ENCODE measurements around the gene CCDC33.

The CCDC33 gene

GRCh38 chr15:74291101-74292071 lies 55.3 kb downstream of the CCDC33 start:
- H3K36me3 ChIP-seq (ENCODE audit: control insufficient read depth, insufficient read depth, low read length), result no peaks in the 10 kb centered on the region
- H3K4me3 ChIP-seq (ENCODE audit: low read length), result no peak overlapping the region
- H3K9ac ChIP-seq (ENCODE audit: low read length), result no peak overlapping the region
- H3K4me1 ChIP-seq (ENCODE audit: control insufficient read depth, insufficient read depth, low read length), result no peaks in the 10 kb centered on the region
- H3K27me3 ChIP-seq (ENCODE audit: control insufficient read depth, insufficient read depth, low read length), result no peaks in the 10 kb centered on the region
- no peak overlapping the region for H3K27ac ChIP-seq (ENCODE audit: low read depth, low read length)

GRCh38 chr15:74293021-74293810 lies 57.1 kb downstream of the CCDC33 start:
- Histone ChIP-seq H3K9ac (ENCODE audit: low read length) (no peak overlapping the region), H3K27me3 (ENCODE audit: control insufficient read depth, insufficient read depth, low read length) (no peaks in the 10 kb centered on the region), H3K4me3 (ENCODE audit: low read length) (no peak overlapping the region), H3K36me3 (ENCODE audit: control insufficient read depth, insufficient read depth, low read length) (no peaks in the 10 kb centered on the region), H3K27ac (ENCODE audit: low read depth, low read length) (no peak overlapping the region), H3K4me1 (ENCODE audit: control insufficient read depth, insufficient read depth, low read length) (no peaks in the 10 kb centered on the region)

GRCh38 chr15:74294010-74294409 lies 57.9 kb downstream of the CCDC33 start:
- Histone ChIP-seq H3K27me3 (ENCODE audit: control insufficient read depth, insufficient read depth, low read length) (no peaks in the 10 kb centered on the region), H3K36me3 (ENCODE audit: control insufficient read depth, insufficient read depth, low read length) (no peaks in the 10 kb centered on the region), H3K9ac (ENCODE audit: low read length) (no peak overlapping the region), H3K4me3 (ENCODE audit: low read length) (no peak overlapping the region), H3K27ac (ENCODE audit: low read depth, low read length) (no peak overlapping the region), H3K4me1 (ENCODE audit: control insufficient read depth, insufficient read depth, low read length) (no peaks in the 10 kb centered on the region)

- Histone ChIP-seq H3K4me1 (ENCODE audit: control insufficient read depth, insufficient read depth, low read length) (no peaks in the 10 kb centered on the region), H3K36me3 (ENCODE audit: control insufficient read depth, insufficient read depth, low read length) (no peaks in the 10 kb centered on the region), H3K27ac (ENCODE audit: low read depth, low read length) (no peak overlapping the region), H3K9ac (ENCODE audit: low read length) (no peak overlapping the region), H3K27me3 (ENCODE audit: control insufficient read depth, insufficient read depth, low read length) (no peaks in the 10 kb centered on the region), H3K4me3 (ENCODE audit: low read length) (no peak overlapping the region)
These were observed 59.7 kb downstream of the CCDC33 start for GRCh38 chr15:74295800-74296199.

GRCh38 chr15:74297887-74298286 lies 61.8 kb downstream of the CCDC33 start:
- Histone ChIP-seq H3K36me3 (ENCODE audit: control insufficient read depth, insufficient read depth, low read length) (no peaks in the 10 kb centered on the region), H3K4me1 (ENCODE audit: control insufficient read depth, insufficient read depth, low read length) (no peaks in the 10 kb centered on the region), H3K4me3 (ENCODE audit: low read length) (no peak overlapping the region), H3K27ac (ENCODE audit: low read depth, low read length) (no peak overlapping the region), H3K27me3 (ENCODE audit: control insufficient read depth, insufficient read depth, low read length) (no peaks in the 10 kb centered on the region), H3K9ac (ENCODE audit: low read length) (no peak overlapping the region)

- Histone ChIP-seq H3K36me3 (ENCODE audit: control insufficient read depth, insufficient read depth, low read length) (no peaks in the 10 kb centered on the region), H3K9ac (ENCODE audit: low read length) (no peak overlapping the region), H3K27ac (ENCODE audit: low read depth, low read length) (no peak overlapping the region), H3K4me3 (ENCODE audit: low read length) (no peak overlapping the region), H3K4me1 (ENCODE audit: control insufficient read depth, insufficient read depth, low read length) (no peaks in the 10 kb centered on the region), H3K27me3 (ENCODE audit: control insufficient read depth, insufficient read depth, low read length) (no peaks in the 10 kb centered on the region)
These were observed 64.1 kb downstream of the CCDC33 start for GRCh38 chr15:74300057-74300795.

GRCh38 chr15:74301583-74302361 lies 65.6 kb downstream of the CCDC33 start:
- H3K27me3 ChIP-seq (ENCODE audit: control insufficient read depth, insufficient read depth, low read length), result peaks cover 3% of the 10 kb centered on the region
- no peak overlapping the region for H3K4me3 ChIP-seq (ENCODE audit: low read length)
- no peak overlapping the region for H3K27ac ChIP-seq (ENCODE audit: low read depth, low read length)
- H3K36me3 ChIP-seq (ENCODE audit: control insufficient read depth, insufficient read depth, low read length), result no peaks in the 10 kb centered on the region
- no peak overlapping the region for H3K9ac ChIP-seq (ENCODE audit: low read length)
- H3K4me1 ChIP-seq (ENCODE audit: control insufficient read depth, insufficient read depth, low read length), result no peaks in the 10 kb centered on the region

- Histone ChIP-seq H3K27me3 (ENCODE audit: control insufficient read depth, insufficient read depth, low read length) (peaks cover 7% of the 10 kb centered on the region), H3K9ac (ENCODE audit: low read length) (no peak overlapping the region), H3K27ac (ENCODE audit: low read depth, low read length) (no peak overlapping the region), H3K4me1 (ENCODE audit: control insufficient read depth, insufficient read depth, low read length) (no peaks in the 10 kb centered on the region), H3K4me3 (ENCODE audit: low read length) (no peak overlapping the region), H3K36me3 (ENCODE audit: control insufficient read depth, insufficient read depth, low read length) (no peaks in the 10 kb centered on the region)
These were observed 66.8 kb downstream of the CCDC33 start for GRCh38 chr15:74302821-74303359.

GRCh38 chr15:74303741-74304309 lies 67.7 kb downstream of the CCDC33 start:
- H3K4me1 ChIP-seq (ENCODE audit: control insufficient read depth, insufficient read depth, low read length), result no peaks in the 10 kb centered on the region
- no peak overlapping the region for H3K9ac ChIP-seq (ENCODE audit: low read length)
- no peaks in the 10 kb centered on the region for H3K36me3 ChIP-seq (ENCODE audit: control insufficient read depth, insufficient read depth, low read length)
- H3K27ac ChIP-seq (ENCODE audit: low read depth, low read length), result no peak overlapping the region
- peaks cover 7% of the 10 kb centered on the region for H3K27me3 ChIP-seq (ENCODE audit: control insufficient read depth, insufficient read depth, low read length)
- no peak overlapping the region for H3K4me3 ChIP-seq (ENCODE audit: low read length)

- H3K27ac ChIP-seq (ENCODE audit: low read depth, low read length), result no peak overlapping the region
- no peaks in the 10 kb centered on the region for H3K36me3 ChIP-seq (ENCODE audit: control insufficient read depth, insufficient read depth, low read length)
- H3K9ac ChIP-seq (ENCODE audit: low read length), result no peak overlapping the region
- H3K27me3 ChIP-seq (ENCODE audit: control insufficient read depth, insufficient read depth, low read length), result peaks cover 7% of the 10 kb centered on the region
- H3K4me1 ChIP-seq (ENCODE audit: control insufficient read depth, insufficient read depth, low read length), result no peaks in the 10 kb centered on the region
- H3K4me3 ChIP-seq (ENCODE audit: low read length), result no peak overlapping the region
These were observed 68.3 kb downstream of the CCDC33 start for GRCh38 chr15:74304431-74304830.

GRCh38 chr15:74305687-74306086 lies 69.6 kb downstream of the CCDC33 start:
- Histone ChIP-seq H3K27ac (ENCODE audit: low read depth, low read length) (no peak overlapping the region), H3K27me3 (ENCODE audit: control insufficient read depth, insufficient read depth, low read length) (peaks cover 7% of the 10 kb centered on the region), H3K4me3 (ENCODE audit: low read length) (no peak overlapping the region), H3K36me3 (ENCODE audit: control insufficient read depth, insufficient read depth, low read length) (no peaks in the 10 kb centered on the region), H3K9ac (ENCODE audit: low read length) (no peak overlapping the region), H3K4me1 (ENCODE audit: control insufficient read depth, insufficient read depth, low read length) (no peaks in the 10 kb centered on the region)
